Endodermal cell (in vitro differentiated cells): Measurements from ENCODE around the gene AKT3. TPM values are rescaled to one million over a fixed set of nuclear protein-coding genes. Genes with fewer than 3 reads are reported as not detected.

Experiments
- DNase-seq: peaks from one replicate; pipeline ENCODE4 v3.0.0-alpha.2; 2017
- H3K27ac ChIP-seq: 2 replicates; pipeline ENCODE4 v1.5.1; 2013; ENCODE audit warnings: mild to moderate bottlenecking, low read depth, low read length, moderate library complexity
- H3K27me3 ChIP-seq: 2 replicates; pipeline ENCODE4 v1.6.1; 2013; ENCODE audit warnings: mild to moderate bottlenecking, low read length, moderate library complexity; ENCODE audit not compliant: insufficient read depth, control insufficient read depth, poor library complexity, severe bottlenecking
- H3K36me3 ChIP-seq: 2 replicates; pipeline ENCODE4 v1.7.0; 2013; ENCODE audit warnings: mild to moderate bottlenecking, low read length, moderate library complexity; ENCODE audit not compliant: control insufficient read depth, insufficient read depth
- H3K4me1 ChIP-seq: one replicate; pipeline ENCODE4 v1.7.0; 2013; ENCODE audit warnings: low read length; ENCODE audit not compliant: control insufficient read depth, insufficient read depth
- H3K4me3 ChIP-seq: 2 replicates; pipeline ENCODE4 v1.5.1; 2013; ENCODE audit warnings: mild to moderate bottlenecking, low read length, moderate library complexity
- H3K9ac ChIP-seq: 2 replicates; pipeline ENCODE4 v1.6.1; 2013; ENCODE audit warnings: mild to moderate bottlenecking, low read length, moderate library complexity; ENCODE audit not compliant: poor library complexity, severe bottlenecking; ENCODE audit errors: extremely low read depth
- H3K9me3 ChIP-seq: 2 replicates; pipeline ENCODE4 v1.6.1; 2013; ENCODE audit warnings: mild to moderate bottlenecking, low read length, moderate library complexity; ENCODE audit not compliant: control insufficient read depth
- H3K27ac Mint-ChIP-seq: 2 replicates; pipeline ENCODE4 v1.8.0; 2020; ENCODE audit warnings: mixed read lengths
- H3K27me3 Mint-ChIP-seq: 2 replicates; pipeline ENCODE4 v1.8.0; 2021; ENCODE audit warnings: mild to moderate bottlenecking, mixed read lengths; ENCODE audit not compliant: insufficient read depth
- H3K36me3 Mint-ChIP-seq: 2 replicates; pipeline ENCODE4 v1.8.0; 2020; ENCODE audit warnings: low read depth, mixed read lengths
- H3K4me1 Mint-ChIP-seq: 2 replicates; pipeline ENCODE4 v1.8.0; 2020; ENCODE audit warnings: mixed read lengths
- H3K4me3 Mint-ChIP-seq: 2 replicates; pipeline ENCODE4 v1.8.0; 2020; ENCODE audit warnings: mild to moderate bottlenecking, moderate library complexity, mixed read lengths
- H3K9me3 Mint-ChIP-seq: 2 replicates; pipeline ENCODE4 v1.8.0; 2020; ENCODE audit warnings: mild to moderate bottlenecking, mixed read lengths
- CTCF ChIP-seq: fragments of 200-600 bp; sonication (generic); conservative IDR thresholded peaks from 2 replicates; pipeline ENCODE4 v1.5.0; 2021; ENCODE audit warnings: antibody characterized with exemption, mild to moderate bottlenecking
- WGBS, 2 experiments: methylation state at CpG; one replicate each; pipeline versions ENCODE4 v1.1.5 to v1.1.7; 2013; ENCODE audit warnings: missing lambda C conversion rate in 2 of 2, mixed read lengths in 1 of 2; ENCODE audit not compliant: insufficient coverage in 1 of 2, insufficient read length in 1 of 2; 5-methylcytosine and 5-hydroxymethylcytosine counted together
- total RNA-seq, 2 donors: library from RNA; stranded (reverse); fragmentation: NEBNext Ultra II Directional in 1 of 2; extraction: Animal tissue kit (Norgen Biotek cat#: 25700) in 1 of 2; gene quantifications; 2 replicates in 1 of 2; 3 replicates in 1 of 2; pipeline ENCODE4 v1.2.1, GENCODE V29; 2021

Gene AKT3
- total RNA-seq, 2 donors from 2014 or later, result 38.2 to 49.1 TPM

- Histone ChIP-seq H3K4me1 (no peaks in the 10 kb centered on the region), H3K36me3 (no peaks in the 10 kb centered on the region), H3K4me3 (no peak overlapping the region), H3K27ac (peak overlapping the region; percentile 52), H3K9ac (no peak overlapping the region), H3K27me3 (no peaks in the 10 kb centered on the region), H3K9me3 (no peaks in the 10 kb centered on the region)
- peak; percentile 40 for DNase-seq
- Mint-ChIP-seq H3K27me3 (no peaks in the 10 kb centered on the region), H3K9me3 (no peaks in the 10 kb centered on the region), H3K4me1 (peaks cover 23% of the 10 kb centered on the region), H3K4me3 (no peak overlapping the region), H3K27ac (no peak overlapping the region), H3K36me3 (peaks cover 12% of the 10 kb centered on the region)
- no peak for TF ChIP-seq CTCF
- WGBS, 2 experiments, result 85 to 90% methylated on average over 8 to 10 of the region's 10 CpGs
Measured at GRCh38 chr1:243505986-243506689, 343.9 kb downstream of the AKT3 start.

GRCh38 chr1:243503155-243503554 is 346.9 kb downstream of the AKT3 start:
- WGBS, 2 experiments, result 90 to 93% methylated on average over 5 to 8 of the region's 8 CpGs
- no peak overlapping the region for H3K4me3 Mint-ChIP-seq

GRCh38 chr1:243501002-243501401 is 349.0 kb downstream of the AKT3 start:
- H3K4me1 ChIP-seq, result no peaks in the 10 kb centered on the region
- Mint-ChIP-seq H3K4me3 (no peak overlapping the region), H3K27ac (no peak overlapping the region), H3K4me1 (peaks cover 3% of the 10 kb centered on the region), H3K9me3 (no peaks in the 10 kb centered on the region), H3K36me3 (peaks cover 18% of the 10 kb centered on the region), H3K27me3 (no peaks in the 10 kb centered on the region)
- H3K9me3 ChIP-seq, result no peaks in the 10 kb centered on the region
- DNase-seq, result no peak
- no peak overlapping the region for H3K9ac ChIP-seq
- 94 to 100% methylated on average over 2 to 5 of the region's 5 CpGs for WGBS, 2 experiments
- TF ChIP-seq CTCF, result no peak
- no peak overlapping the region for H3K4me3 ChIP-seq
- no peaks in the 10 kb centered on the region for H3K36me3 ChIP-seq
- no peaks in the 10 kb centered on the region for H3K27me3 ChIP-seq
- no peak overlapping the region for H3K27ac ChIP-seq

More at GRCh38 chr1:243503155-243503554, 346.9 kb downstream of the AKT3 start:
- Mint-ChIP-seq H3K36me3 (peaks cover 12% of the 10 kb centered on the region), H3K9me3 (no peaks in the 10 kb centered on the region), H3K27me3 (no peaks in the 10 kb centered on the region), H3K4me1 (peaks cover 20% of the 10 kb centered on the region), H3K27ac (no peak overlapping the region)
- Histone ChIP-seq H3K27ac (no peak overlapping the region), H3K27me3 (no peaks in the 10 kb centered on the region), H3K9me3 (no peaks in the 10 kb centered on the region), H3K36me3 (no peaks in the 10 kb centered on the region), H3K4me3 (no peak overlapping the region), H3K9ac (no peak overlapping the region), H3K4me1 (no peaks in the 10 kb centered on the region)
- DNase-seq, result no peak
- no peak for TF ChIP-seq CTCF
